ENCODE data around the gene TDRD1.
"Not testable (repeated sequence)": the region's sequence is repeated elsewhere in the genome, so short reads cannot be mapped to it uniquely, and the experiment has no call there.

Gene TDRD1

GRCh38 chr10:114179148-114179547 is at the start of gene TDRD1:
Gene TDRD1 (plus strand): TSS chr10:114179353. CDS start chr10:114187832, 8,479 bp downstream.
- no peak for DNase-seq

GRCh38 chr10:114131094-114131493 is 48.1 kb upstream of the TDRD1 start:
- DNase-seq = no peak

GRCh38 chr10:114135476-114135875 is 43.7 kb upstream of the TDRD1 start:
- no peak for DNase-seq

- no peak for DNase-seq
Observed at GRCh38 chr10:114138581-114138980, 40.6 kb upstream of the TDRD1 start.

GRCh38 chr10:114140036-114140435 is 39.1 kb upstream of the TDRD1 start:
- DNase-seq = no peak

- DNase-seq = not testable (repeated sequence)
Observed at GRCh38 chr10:114140827-114141226, 38.3 kb upstream of the TDRD1 start.

- no peak for DNase-seq
Observed at GRCh38 chr10:114142018-114142417, 37.1 kb upstream of the TDRD1 start.

GRCh38 chr10:114143160-114143559 is 36.0 kb upstream of the TDRD1 start:
- no peak for DNase-seq

- not testable (repeated sequence) for DNase-seq
Observed at GRCh38 chr10:114149476-114149875, 29.7 kb upstream of the TDRD1 start.

GRCh38 chr10:114151486-114151885 is 27.7 kb upstream of the TDRD1 start:
- DNase-seq = no peak

- DNase-seq = no peak
Observed at GRCh38 chr10:114151892-114152291, 27.3 kb upstream of the TDRD1 start.

GRCh38 chr10:114157912-114158311 is 21.2 kb upstream of the TDRD1 start:
- DNase-seq = no peak

- DNase-seq = no peak
Observed at GRCh38 chr10:114163062-114163461, 16.1 kb upstream of the TDRD1 start.

GRCh38 chr10:114166043-114166442 is 13.1 kb upstream of the TDRD1 start:
- DNase-seq = no peak

GRCh38 chr10:114166494-114166893 is 12.7 kb upstream of the TDRD1 start:
- no peak for DNase-seq

- no peak for DNase-seq
Observed at GRCh38 chr10:114167985-114168384, 11.2 kb upstream of the TDRD1 start.

GRCh38 chr10:114168450-114169009 is 10.6 kb upstream of the TDRD1 start:
- DNase-seq = no peak

- DNase-seq = no peak
Observed at GRCh38 chr10:114172216-114172615, 6.9 kb upstream of the TDRD1 start.

- peak; percentile 3 for DNase-seq
Observed at GRCh38 chr10:114172776-114173602, 6.2 kb upstream of the TDRD1 start.

GRCh38 chr10:114173603-114173920 is 5.6 kb upstream of the TDRD1 start:
- DNase-seq = no peak

- peak; percentile 92 for DNase-seq
Observed at GRCh38 chr10:114173921-114174694, 5.0 kb upstream of the TDRD1 start, which contains the start of gene CCDC186. Gene CCDC186 (minus strand): TSS chr10:114174203. CDS start chr10:114163268, 10,935 bp downstream.

- DNase-seq = peak; percentile 40
Observed at GRCh38 chr10:114174695-114175188, 4.4 kb upstream of the TDRD1 start.

GRCh38 chr10:114175667-114176066 is 3.5 kb upstream of the TDRD1 start:
- DNase-seq = no peak

- DNase-seq = no peak
Observed at GRCh38 chr10:114176511-114176910, 2.6 kb upstream of the TDRD1 start.

All from NCI-H526 treated with DMSO at 0.1 percent for 48 hours (cell line).